ENCODE data around the gene NCK2.

NCK2 gene

DNA sequence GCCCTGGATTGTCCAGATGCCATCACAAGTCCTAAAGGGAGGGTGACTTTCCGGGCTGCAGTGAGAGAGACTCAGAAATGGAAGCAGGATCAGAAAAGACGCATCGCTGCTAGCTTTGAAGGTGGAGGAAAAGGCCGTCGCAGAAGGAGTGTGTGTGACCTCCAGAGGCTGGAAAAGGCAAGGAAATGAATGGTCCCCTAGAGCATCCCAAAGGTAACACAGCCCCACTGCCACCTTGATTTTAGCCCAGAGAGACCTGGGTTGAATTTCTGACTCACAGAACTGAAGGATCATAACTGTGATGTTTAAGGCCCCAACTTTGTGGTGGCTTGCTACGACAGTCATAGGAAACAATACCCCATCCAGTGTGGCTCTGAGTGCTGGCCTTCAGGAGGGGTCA lies 8.6 kb upstream of the NCK2 start:
- no peak for DNase-seq (ENCODE audit: low read depth)

DNA sequence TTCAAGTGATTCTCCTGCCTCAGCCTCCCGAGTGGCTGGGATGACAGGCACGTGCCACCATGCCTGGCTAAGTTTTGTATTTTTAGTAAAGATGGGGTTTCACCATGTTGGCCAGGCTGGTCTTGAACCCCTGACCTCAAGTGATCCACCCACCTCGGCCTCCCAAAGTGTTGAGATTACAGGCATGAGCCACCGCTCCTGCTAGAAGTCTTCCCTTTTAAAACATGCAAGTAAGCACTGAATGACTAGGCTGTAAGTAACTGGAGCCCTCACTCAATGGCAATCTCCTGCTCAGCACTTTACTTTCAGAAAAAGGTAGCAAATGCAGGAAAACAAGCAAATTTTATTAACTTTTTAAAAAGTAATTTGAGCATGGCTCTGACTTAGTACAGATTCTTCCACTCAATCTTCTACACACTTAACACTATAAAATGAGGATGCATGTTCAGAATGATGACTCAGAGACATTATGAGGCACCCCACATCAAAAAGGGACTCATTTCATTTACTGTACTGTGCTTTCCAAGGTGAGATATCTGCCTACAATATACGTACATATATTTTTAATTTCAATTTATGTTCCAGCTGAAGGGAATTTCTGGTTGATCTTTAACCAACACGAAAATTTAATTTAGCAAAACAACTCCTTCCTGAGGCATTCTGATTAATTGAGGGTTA lies 6.6 kb upstream of the NCK2 start:
- no peak for DNase-seq (ENCODE audit: low read depth)

GRCh38 chr2:105738658-105739241 lies 6.0 kb upstream of the NCK2 start:
- no peak for DNase-seq (ENCODE audit: low read depth)

DNA sequence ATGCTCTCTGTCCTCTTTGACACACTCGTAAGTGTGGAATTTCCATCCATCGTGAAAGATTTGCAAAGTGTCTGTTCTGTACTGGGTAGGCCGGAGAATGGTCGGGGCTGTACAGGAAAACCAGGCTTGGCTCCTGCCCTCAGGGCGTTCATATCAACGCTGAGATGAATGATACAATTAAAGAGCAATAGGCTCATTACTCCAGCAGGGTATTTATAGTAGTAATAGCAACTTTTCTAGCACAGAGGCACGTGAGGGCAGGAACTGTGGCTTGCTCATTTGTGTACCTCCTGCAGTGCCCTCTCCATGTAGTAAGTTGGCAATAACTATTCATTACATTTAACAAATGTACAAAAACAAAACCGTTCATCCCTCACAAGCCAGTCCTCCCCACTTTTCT lies 5.3 kb upstream of the NCK2 start:
- DNase-seq (ENCODE audit: low read depth): no peak

GRCh38 chr2:105739944-105740530 lies 4.7 kb upstream of the NCK2 start:
- DNase-seq (ENCODE audit: low read depth): no peak

GRCh38 chr2:105741174-105741573 lies 3.5 kb upstream of the NCK2 start:
- DNase-seq (ENCODE audit: low read depth): no peak

DNA sequence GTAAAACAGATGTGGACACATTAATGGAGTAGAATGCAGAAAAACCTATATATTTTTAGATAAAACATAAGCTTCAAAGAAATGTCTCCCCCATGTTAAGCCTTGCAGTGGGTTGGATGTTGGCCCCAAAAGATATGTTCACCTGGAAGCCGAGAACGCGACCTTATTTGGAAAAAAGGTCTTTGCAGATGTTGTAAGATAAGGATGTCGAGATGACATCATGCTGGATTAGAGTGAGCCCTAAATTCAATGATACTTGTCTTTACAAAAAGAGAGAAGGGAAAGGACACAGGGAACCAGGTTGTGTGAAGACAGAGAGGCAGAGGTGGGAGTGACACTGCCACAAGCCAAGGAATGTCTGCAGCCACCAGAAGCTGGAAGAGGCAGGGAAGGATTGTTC lies 3.1 kb upstream of the NCK2 start:
- DNase-seq (ENCODE audit: low read depth): no peak

GRCh38 chr2:105744091-105744908 lies 412 bp upstream of the NCK2 start:
- peak; percentile 56 for DNase-seq (ENCODE audit: low read depth)

DNA sequence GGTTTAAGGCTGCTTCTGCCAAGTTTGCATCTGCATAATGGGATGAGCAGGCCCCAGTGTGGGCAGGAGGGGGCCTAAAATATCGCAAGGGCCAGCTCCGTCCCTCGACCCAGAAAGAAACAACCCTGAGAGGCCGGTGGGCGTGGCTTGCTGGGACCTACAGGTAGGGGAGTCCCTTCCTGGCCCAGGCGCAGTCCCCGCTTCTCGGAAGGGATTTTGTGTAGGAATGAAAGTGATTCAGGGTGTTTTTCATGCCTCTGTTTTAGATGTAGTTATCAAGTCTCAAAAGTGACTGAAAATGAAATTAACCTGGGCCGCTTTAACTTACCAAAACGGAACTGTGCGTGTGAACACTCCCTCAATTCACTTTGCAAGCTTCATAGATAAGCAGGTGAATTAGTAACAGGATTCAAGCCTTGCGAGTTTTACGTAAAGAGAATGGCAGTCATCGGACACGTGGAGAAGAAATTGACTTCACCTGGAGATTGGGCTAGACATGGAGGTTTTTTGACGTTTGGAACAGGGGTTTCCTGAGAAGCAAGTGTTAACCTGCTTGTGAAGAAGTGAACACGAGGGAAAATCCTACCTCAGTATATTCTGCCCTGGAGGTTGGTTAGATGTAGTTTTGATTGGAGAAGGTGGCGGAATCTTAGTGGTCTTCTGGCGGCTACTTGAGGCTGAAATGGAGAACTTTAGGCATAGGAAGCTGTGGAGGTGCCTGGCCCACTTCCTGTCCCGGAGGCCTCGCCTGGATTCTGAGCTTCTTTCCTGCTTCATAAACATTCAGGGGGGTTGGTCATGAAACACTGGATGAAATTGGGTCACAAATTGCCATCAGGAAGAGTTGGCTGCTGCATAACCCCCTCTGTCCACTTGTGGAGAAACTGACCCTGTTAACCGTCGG lies 1.7 kb downstream of the NCK2 start:
- DNase-seq (ENCODE audit: low read depth): no peak

DNA sequence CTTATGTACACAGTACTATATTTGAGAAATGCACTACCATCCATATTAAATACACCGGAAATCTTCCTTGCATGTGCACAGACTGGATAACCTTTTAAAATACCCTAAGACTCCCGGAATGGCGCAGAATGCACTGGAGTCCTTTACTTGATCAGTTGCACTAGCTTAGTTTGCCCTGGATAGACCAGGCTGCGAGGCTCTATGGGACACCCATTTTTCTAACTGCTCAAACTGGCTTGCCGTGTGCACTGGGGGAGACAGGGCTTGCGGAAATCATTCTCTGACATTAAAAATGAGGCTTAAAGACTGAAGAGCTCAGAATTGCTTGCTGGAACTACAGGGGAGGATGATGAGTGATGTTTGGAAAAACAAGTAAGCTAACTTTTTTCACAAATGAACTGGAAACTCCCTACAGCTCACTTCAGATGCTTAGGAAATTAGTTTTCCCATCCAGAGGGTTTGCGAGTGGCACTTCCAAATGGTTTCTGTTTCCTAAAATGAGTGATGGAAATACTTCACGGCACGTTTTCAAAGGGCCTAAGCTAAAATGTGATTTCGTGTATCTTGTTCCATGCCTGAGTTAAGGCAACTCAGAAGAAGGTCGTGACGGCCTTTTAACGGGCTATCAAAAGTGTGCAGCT lies 2.7 kb downstream of the NCK2 start:
- no peak for DNase-seq (ENCODE audit: low read depth)

GRCh38 chr2:105747991-105748390 lies 3.3 kb downstream of the NCK2 start:
- no peak for DNase-seq (ENCODE audit: low read depth)

DNA sequence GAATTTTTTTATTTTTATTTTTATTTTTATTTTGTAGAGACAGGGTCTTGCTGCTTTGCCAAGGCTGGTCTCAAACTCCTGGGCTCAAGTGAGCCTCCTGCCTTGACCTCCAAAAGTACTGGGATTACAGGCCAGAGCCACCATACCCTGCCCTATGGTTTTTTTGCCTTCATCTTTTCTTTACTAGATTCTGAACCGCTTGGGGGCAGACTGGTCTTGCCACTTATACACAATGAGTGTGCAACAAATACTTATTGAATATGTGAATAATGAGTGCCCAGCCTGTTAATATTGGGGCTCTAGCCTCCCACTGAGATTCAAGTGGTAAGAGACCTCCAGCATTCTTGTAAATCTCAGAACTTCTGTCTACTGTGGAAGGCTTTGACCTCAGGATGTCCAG lies 3.9 kb downstream of the NCK2 start:
- DNase-seq (ENCODE audit: low read depth): no peak

DNA sequence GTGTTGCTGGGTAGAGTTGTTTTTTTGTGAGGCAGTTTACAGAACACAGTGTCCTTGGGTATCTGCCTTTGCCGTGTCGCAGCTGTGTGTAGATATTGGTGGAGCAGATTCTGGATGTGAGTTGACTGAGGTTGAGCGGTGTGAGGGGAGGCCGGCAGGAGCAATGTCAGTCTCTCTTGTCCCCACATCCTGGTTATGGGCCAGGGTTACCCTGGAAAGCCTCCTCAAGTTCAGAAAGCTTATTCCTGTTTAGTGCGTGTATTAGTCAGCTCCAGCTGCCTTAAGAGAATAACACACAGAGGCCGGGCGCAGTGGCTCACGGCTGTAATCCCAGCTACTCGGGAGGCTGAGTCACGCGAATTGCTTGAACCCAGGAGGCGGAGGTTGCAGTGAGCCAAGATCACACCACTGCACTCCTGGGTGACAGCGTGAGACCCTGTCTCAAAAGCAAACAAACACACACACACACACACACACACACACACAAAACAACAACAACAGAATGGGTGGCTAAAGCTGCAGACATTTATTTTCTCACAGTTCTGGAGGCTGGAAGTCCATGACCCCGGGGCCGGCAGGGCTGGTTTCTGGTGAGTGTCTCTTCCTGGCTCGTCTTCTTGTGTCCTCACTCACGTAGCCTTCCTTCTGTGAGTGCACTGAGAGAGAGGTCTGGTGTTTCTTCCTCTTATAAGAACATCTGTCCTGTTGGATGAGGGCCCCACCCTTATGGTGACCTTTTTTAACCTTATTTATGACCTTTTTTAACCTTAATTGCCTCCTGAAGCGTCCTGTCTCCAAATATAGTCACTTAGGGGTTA lies 5.1 kb downstream of the NCK2 start:
- DNase-seq (ENCODE audit: low read depth): no peak

- DNase-seq (ENCODE audit: low read depth): no peak
Observed at GRCh38 chr2:105750735-105751134, 6.0 kb downstream of the NCK2 start.

DNA sequence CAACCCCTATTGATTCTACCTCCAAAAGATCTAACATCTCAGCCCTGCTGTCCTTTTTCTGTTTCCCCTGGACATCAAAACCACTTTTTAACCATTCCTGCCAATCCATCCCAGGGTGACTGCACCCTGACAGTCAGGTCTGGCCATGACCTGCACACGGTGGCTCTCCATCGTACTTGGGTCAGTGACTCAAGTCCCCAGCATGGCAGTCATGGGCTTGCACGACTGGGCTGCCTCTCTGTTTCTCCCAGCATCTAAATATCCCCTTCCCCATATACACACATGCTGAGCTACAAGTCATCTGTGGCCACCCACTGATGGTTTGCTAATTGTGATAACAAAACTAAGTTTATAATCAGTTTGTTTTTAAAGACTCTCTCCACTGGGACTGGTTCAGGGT lies 6.6 kb downstream of the NCK2 start:
- DNase-seq (ENCODE audit: low read depth): no peak

GRCh38 chr2:105752691-105753358 lies 8.1 kb downstream of the NCK2 start:
- DNase-seq (ENCODE audit: low read depth): no peak

- DNase-seq (ENCODE audit: low read depth): no peak
Observed at GRCh38 chr2:105753380-105753779, 8.7 kb downstream of the NCK2 start.

DNA sequence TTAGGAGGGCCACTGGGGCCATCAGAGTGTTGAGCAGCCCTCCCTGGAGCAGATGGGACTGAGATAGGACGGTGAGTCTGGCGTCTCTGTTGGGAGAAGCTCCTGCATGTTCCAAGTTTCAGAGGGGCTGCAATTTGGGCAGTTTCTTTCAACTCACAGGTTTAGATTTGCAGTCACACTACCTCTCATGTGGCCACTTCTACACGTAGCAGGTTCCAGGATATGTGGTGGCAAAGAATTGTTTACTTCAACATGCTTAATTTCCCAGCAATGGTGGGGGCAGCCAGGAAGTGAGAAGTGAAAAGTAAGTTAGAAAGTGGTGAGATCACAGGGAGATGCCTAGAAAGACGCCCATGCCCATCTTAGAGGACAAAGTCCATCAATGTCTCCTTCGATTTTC lies 9.3 kb downstream of the NCK2 start:
- no peak for DNase-seq (ENCODE audit: low read depth)

GRCh38 chr2:105754994-105755393 lies 10.3 kb downstream of the NCK2 start:
- no peak for DNase-seq (ENCODE audit: low read depth)

DNA sequence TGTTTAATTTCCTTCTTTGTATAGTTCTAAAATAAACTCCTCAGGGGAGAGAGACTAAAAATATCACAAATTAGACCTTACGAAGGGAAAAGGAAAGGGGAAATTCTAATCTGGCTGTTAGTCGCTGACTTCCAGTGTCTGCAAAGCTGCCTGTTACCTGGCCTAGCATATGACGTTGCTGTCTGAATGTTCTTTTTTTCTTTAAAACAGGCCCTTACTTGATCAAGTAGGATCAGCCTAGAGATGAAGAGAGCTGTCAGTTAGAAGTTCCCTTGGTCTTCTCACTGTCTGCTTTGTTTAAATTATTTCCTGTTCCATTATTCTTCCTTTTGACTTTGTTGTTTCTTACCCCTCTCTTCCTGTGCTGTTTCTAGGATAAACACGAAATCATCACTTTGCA lies 11.2 kb downstream of the NCK2 start:
- DNase-seq (ENCODE audit: low read depth): no peak
